ENCODE data around the gene C9orf72. TPM values are rescaled to one million over a fixed set of nuclear protein-coding genes. Genes with fewer than 3 reads are reported as not detected.
A peak's percentile ranks its signal among the peaks of the same experiment; 100 is the strongest.

The C9orf72 gene
- total RNA-seq, 1 experiment from 2014 or later = 4.9 TPM

DNA sequence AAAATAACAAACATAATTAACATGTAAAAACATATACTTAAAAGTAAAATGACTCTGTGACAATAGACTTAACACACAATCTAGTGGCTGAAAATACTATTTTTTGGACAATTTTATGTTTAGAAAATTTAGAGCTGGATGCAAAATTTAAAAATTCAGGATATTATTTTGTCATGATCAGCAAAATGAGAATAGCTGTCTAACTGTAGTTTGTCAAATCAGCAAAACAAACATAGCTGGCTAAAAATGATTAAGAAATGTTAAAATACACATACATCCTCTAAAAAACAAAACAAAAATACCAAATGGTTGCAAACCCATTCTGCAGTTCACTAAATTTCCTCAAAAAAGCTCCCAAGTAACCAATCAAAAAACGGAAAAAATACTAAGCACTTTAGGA is 18.6 kb downstream of the C9orf72 start:
- Histone ChIP-seq H3K27me3 (ENCODE audit: insufficient read depth, low read depth) (no peaks in the 10 kb centered on the region), H3K9me2 (ENCODE audit: insufficient read depth) (no peaks in the 10 kb centered on the region), H3K27ac (no peak overlapping the region), H2AFZ (no peak overlapping the region), H3K79me2 (ENCODE audit: low read depth) (no peaks in the 10 kb centered on the region), H3K4me1 (replicated peaks; ENCODE audit: insufficient read depth) (no peaks in the 10 kb centered on the region), H3K9me3 (ENCODE audit: insufficient read depth, low read depth) (no peaks in the 10 kb centered on the region), H3K4me2 (no peak overlapping the region), H3K36me3 (ENCODE audit: low read depth) (no peaks in the 10 kb centered on the region), H4K20me1 (ENCODE audit: insufficient read depth) (no peaks in the 10 kb centered on the region), H3K4me3 (no peak overlapping the region), H3F3A (ENCODE audit: insufficient read depth, low read depth) (no peaks in the 10 kb centered on the region)
- intact Hi-C loops (cut with micrococcal nuclease; ENCODE audit: unreplicated experiment) = no loop called here
- BruUV-seq (replicated peaks) = no TSS peak
- ChIA-PET POLR2A (ENCODE audit: unreplicated experiment) (no interaction called here), CTCF (no interaction called here)
- no peak for TF ChIP-seq CTCF (conservative IDR thresholded peaks at IDR 0.05)
- no peak for TF ChIP-seq EZH2 (IDR thresholded peaks at IDR 0.05; ENCODE audit: low read depth)
- no peak for DNase-seq

DNA sequence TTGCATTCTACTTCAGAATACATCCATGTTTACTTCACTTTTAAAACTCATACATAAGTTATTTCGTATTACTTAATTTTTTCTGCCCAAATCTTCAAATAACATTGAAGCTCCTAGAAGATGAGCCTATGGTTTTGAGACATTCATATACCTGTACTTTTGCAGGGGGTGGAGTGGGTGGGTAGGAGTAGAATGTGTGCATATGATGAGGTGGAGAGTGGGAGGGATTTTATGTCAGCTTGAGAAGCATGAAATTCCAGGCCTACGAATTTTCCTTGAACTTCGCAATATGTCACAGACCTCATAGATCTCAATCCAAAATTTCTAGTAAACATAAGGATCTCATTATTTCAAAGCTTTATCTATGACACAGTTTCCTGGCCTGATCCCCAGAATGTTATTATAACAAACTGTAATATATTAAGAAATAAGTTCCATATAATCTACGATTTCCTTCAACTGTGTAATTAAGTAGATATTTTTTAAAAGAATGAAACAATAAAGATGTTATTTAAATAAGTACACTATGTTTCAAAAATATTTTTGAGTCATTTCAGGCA is 24.0 kb downstream of the C9orf72 start:
- no peak for DNase-seq
- BruUV-seq (replicated peaks) = no TSS peak
- H3K36me3 ChIP-seq (ENCODE audit: low read depth) = no peaks in the 10 kb centered on the region
- intact Hi-C loops (cut with micrococcal nuclease; ENCODE audit: unreplicated experiment) = loop anchor here (5.0 kb wide), 1 partner anchor 517 kb away; no protein-coding TSS in a partner anchor
- no peak overlapping the region for H3K4me3 ChIP-seq
- H2AFZ ChIP-seq = no peak overlapping the region
- no peaks in the 10 kb centered on the region for H3K79me2 ChIP-seq (ENCODE audit: low read depth)
- CTCF ChIA-PET = interaction anchor here (0.8 kb wide), 1 partner anchor 216 kb away, joined by 6 read pairs; no protein-coding TSS in a partner anchor
- no peaks in the 10 kb centered on the region for H4K20me1 ChIP-seq (ENCODE audit: insufficient read depth)
- POLR2A ChIA-PET (ENCODE audit: unreplicated experiment) = no interaction called here
- no peak overlapping the region for H3K27ac ChIP-seq
- H3K4me1 ChIP-seq (replicated peaks; ENCODE audit: insufficient read depth) = no peaks in the 10 kb centered on the region
- no peaks in the 10 kb centered on the region for H3F3A ChIP-seq (ENCODE audit: insufficient read depth, low read depth)
- no peaks in the 10 kb centered on the region for H3K9me2 ChIP-seq (ENCODE audit: insufficient read depth)
- no peaks in the 10 kb centered on the region for H3K27me3 ChIP-seq (ENCODE audit: insufficient read depth, low read depth)
- no peaks in the 10 kb centered on the region for H3K9me3 ChIP-seq (ENCODE audit: insufficient read depth, low read depth)
- TF ChIP-seq CTCF (conservative IDR thresholded peaks at IDR 0.05) (no peak), EZH2 (IDR thresholded peaks at IDR 0.05; ENCODE audit: low read depth) (no peak)
- H3K4me2 ChIP-seq = no peak overlapping the region

GRCh38 chr9:27548055-27548741 is 25.1 kb downstream of the C9orf72 start:
- peak in 1 of 2 experiments; percentile 36 for DNase-seq
- H3K27me3 ChIP-seq (ENCODE audit: insufficient read depth, low read depth) = no peaks in the 10 kb centered on the region
- no peaks in the 10 kb centered on the region for H3K9me3 ChIP-seq (ENCODE audit: insufficient read depth, low read depth)
- no peaks in the 10 kb centered on the region for H3K79me2 ChIP-seq (ENCODE audit: low read depth)
- TF ChIP-seq CTCF (conservative IDR thresholded peaks at IDR 0.05) (peak; percentile 47), EZH2 (IDR thresholded peaks at IDR 0.05; ENCODE audit: low read depth) (no peak)
- no peaks in the 10 kb centered on the region for H4K20me1 ChIP-seq (ENCODE audit: insufficient read depth)
- H3K4me3 ChIP-seq = no peak overlapping the region
- no peak overlapping the region for H3K27ac ChIP-seq
- no peak overlapping the region for H2AFZ ChIP-seq
- ChIA-PET POLR2A (ENCODE audit: unreplicated experiment) (interaction anchor here (0.6 kb wide), 1 partner anchor 200 kb away, joined by 4 read pairs; no protein-coding TSS in a partner anchor), CTCF (interaction anchor here (0.7 kb wide), 1 partner anchor 8 kb away, joined by 3 read pairs; no protein-coding TSS in a partner anchor)
- no TSS peak for BruUV-seq (replicated peaks)
- intact Hi-C loops (cut with micrococcal nuclease; ENCODE audit: unreplicated experiment) = loop anchor here (1.0 to 5.0 kb wide), 2 partner anchors 215 to 516 kb away; no protein-coding TSS in a partner anchor
- no peaks in the 10 kb centered on the region for H3F3A ChIP-seq (ENCODE audit: insufficient read depth, low read depth)
- no peak overlapping the region for H3K4me2 ChIP-seq
- H3K36me3 ChIP-seq (ENCODE audit: low read depth) = no peaks in the 10 kb centered on the region
- H3K9me2 ChIP-seq (ENCODE audit: insufficient read depth) = no peaks in the 10 kb centered on the region
- H3K4me1 ChIP-seq (replicated peaks; ENCODE audit: insufficient read depth) = no peaks in the 10 kb centered on the region
